DMS 273 (cell line): Measurements from ENCODE around the gene HMGN1.
"Not testable (repeated sequence)": the region's sequence is repeated elsewhere in the genome, so short reads cannot be mapped to it uniquely, and the experiment has no call there.

ENCODE experiments used
- DNase-seq: peaks from one replicate; lab custom pipeline; 2025; ENCODE audit not compliant: unreplicated experiment; lab: John Stamatoyannopoulos, UW

Gene HMGN1

DNA sequence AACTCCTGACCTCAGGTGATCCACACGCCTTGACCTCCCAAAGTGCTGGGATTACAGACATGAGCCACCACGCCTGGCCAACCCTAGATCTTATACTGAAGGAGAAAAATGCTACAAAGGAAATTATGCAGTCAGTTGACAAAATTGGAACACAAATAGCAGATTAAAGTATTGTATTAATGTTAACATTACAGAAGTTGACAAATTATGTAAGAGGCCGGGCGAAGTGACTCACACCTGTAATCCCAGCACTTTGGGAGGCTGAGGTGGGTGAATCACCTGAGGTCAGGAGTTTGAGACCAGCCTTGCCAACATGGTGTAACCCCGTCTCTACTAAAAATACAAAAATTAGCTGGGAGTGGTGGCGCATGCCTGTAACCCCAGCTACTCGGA is 21.0 kb upstream of the HMGN1 start:
- DNase-seq, result not testable (repeated sequence)

DNA sequence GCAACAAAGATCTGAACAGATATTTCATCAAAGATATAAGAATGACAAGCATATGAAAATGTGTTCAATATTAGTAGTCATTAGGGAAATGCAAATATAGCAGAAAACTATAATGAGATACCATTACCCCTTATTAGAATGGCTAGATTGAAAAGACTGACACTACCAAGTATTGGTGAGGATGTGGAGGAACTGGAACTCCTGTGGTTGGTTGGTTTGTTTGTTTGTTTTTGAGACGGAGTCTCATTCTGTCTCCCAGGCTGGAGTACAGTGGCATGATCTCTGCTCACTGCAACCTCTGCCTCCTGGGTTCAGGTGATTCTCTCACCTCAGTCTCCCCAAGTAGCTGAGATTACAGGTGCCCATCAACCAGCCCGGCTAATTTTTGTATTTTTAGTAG is 18.9 kb upstream of the HMGN1 start:
- DNase-seq, result no peak

DNA sequence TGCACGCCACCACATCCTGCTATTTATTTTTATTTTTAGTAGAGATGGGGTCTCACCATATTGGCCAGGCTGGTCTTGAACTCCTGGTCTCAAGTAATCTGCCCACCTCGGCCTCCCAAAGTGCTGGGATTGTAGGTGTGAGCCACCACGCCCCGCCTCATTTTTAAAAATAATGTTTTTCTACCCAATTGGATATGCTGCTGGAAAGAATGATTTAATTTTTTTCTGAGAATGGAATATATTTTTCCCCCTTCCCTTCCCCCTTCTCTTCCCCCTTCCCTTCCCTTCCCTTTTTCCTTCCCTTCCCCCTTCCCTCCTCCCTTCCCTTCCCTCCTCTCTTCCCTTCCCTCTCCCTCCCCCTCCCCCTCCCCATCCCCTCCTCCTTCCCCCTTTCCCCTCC is 17.7 kb upstream of the HMGN1 start:
- DNase-seq, result no peak

- no peak for DNase-seq
These were observed 16.1 kb upstream of the HMGN1 start for GRCh38 chr21:39364949-39365348.

- DNase-seq, result no peak
These were observed 15.0 kb upstream of the HMGN1 start for GRCh38 chr21:39363607-39364555.

DNA sequence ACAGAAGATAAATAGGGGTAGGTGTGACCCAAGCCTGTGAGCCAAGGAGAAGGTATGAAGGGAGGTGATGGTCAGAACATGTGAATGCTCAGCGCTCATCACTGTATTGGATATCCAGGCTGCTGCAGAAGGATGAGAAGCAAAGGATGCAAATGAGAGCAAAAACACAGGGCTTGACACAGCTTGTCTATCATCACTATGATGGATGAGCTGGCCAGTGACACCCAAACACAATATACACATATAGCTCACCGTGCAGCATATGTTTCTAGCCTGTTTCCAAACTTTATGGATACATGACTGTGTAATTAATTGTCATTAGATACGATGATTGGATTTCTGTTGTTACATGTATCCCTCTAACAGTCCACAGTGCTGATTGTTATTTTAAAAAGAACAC is 13.8 kb upstream of the HMGN1 start:
- no peak for DNase-seq

DNA sequence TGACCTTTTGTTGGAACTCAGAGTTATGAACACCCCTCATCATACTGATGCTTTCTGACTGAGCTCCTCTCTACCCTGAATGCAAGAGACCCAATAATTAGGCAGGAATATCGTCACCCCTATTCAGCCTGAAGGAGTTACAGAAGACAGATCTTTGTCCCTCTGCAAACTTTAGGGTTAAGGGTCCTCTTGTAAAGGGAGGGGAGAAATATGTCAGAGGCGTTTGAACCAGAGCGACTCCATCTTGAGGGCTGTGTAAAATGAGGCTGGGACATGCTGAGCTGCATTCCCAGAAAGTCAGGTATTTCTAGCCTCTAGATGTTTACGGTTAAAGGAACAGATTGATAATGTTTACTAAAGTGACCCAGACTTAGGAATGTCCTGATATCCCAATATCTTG is 10.5 kb upstream of the HMGN1 start:
- DNase-seq, result no peak

DNA sequence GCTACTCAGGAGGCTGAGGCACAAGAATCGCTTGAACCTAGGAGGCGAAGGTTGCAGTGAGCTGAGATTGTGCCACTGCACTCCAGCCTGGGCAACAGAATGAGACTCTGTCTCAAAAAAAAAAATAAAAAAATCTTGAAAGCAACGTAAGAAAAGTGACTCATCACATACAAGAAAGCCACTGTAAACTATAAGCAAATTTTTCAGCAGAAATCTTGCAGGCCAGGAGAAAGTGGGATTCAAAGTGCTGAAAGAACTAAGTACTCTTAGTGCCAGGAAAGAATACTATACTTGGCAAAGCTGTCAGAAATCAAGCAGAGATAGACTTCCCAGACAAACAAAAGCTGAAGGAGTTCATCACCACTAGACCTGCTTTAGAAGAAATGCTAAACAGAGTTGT is 4.4 kb upstream of the HMGN1 start:
- no peak for DNase-seq

- DNase-seq, result no peak
These were observed 1.5 kb upstream of the HMGN1 start for GRCh38 chr21:39350094-39351005.

- DNase-seq, result peak; percentile 99
These were observed 564 bp upstream of the HMGN1 start for GRCh38 chr21:39349211-39350093.

- no peak for DNase-seq
These were observed 891 bp downstream of the HMGN1 start for GRCh38 chr21:39348040-39348354.

GRCh38 chr21:39347537-39347936 is 1.4 kb downstream of the HMGN1 start:
- DNase-seq, result peak; percentile 37

DNA sequence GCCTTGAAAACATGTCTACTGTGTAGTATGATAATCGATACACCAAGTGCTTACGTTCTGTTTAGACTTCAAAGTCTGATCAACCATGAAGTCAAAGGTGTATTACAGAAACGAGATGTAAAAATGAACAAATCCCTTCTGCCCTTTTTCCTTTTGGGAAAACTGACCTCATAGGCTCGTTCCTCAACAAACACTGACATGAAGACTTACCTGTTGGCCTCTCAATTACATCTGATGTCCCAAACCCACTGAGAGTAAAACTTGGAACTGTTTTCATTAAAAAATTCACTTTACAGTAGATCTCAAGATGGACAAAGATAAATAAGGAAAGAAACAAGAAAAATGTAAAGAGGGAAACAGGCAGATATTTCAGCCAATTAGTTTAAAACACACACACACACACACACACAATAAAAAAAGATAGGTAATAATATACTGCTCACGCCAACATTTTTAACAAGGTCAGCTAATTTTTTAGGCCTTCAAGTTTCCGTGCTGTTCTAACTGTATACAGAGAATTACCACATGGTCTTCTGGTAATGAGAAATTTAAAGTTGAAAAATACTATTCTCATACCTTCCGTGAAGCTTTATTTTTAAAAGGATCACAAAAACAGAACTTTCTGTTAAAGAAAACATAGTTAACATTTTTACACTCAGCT is 2.1 kb downstream of the HMGN1 start:
- no peak for DNase-seq

DNA sequence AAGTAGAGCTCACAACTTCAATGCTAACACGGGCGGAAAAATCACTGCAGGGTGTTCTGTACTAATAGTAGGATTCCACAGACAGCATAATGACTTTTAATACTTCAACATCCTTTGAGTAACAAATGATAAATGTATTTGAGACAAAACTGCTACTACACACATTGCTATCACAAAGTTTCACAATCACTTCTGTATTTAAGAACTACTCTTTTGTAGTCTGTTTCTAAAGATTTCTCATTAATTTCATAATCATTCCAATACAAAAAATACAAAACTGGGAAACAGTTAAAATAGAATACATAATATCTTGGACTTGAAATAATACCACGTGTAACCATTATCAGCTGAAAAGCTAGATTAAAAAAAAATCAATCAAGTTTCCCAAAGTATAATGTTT is 2.7 kb downstream of the HMGN1 start:
- DNase-seq, result no peak

GRCh38 chr21:39345440-39345839 is 3.4 kb downstream of the HMGN1 start:
- no peak for DNase-seq

- DNase-seq, result no peak
These were observed 4.0 kb downstream of the HMGN1 start for GRCh38 chr21:39344848-39345247.

DNA sequence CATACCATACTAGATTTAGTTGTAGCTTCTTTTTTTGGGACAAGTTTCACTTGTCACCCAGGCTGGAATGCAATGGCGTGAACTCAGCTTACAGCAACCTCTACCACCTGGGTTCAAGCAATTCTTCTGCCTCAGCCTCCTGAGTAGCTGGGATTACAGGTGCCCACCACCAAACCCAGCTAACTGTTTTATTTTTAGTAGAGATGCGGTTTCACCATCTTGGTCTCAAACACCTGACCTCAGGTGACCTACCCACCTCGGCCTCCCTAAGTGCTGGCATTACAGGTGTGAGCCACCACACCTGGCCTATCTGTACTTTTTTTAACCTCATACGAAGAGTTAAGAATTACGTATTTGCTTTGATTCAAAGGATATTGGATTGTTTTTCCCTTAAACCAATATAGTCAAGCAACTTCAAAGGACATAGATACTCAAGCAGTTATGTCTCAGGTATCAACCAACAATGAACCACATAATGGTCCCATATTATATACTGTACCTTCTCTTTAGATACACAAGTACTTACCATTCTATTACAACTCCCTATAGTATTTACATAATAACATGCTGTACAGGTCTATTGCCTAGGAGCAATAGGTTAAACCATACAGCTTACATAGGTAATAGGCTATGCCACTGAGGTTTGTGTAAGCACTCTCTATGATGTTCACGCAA is 7.5 kb downstream of the HMGN1 start:
- DNase-seq, result no peak

- no peak for DNase-seq
These were observed 8.2 kb downstream of the HMGN1 start for GRCh38 chr21:39340687-39341086.

GRCh38 chr21:39339231-39339630 is 9.7 kb downstream of the HMGN1 start:
- DNase-seq, result no peak

DNA sequence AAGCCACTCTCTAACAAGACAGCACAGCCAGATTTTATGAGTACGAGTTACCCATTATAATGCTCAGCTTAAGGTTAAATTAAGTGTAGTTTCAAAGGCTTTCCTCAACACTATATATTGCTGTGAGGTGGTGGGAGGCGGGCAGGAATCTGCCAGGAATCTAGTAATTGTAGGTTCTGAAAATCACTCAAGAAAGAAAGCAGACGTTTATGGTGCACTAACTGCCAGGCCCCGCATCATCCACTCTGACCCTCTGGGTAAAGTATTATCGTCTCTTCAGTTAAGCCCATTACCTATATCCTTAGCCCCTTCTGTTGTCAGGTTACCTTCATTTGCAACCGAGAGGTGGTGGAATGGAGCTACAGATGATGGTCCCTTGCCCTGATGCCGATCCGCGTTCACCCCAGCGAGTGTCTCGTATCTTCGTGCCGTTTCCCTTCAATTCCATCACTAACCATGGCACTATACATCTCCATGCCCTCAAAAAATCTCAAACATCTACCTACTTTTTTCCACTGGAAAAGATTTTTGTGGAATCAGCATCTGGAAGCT is 12.4 kb downstream of the HMGN1 start:
- no peak for DNase-seq
